ENCODE measurements around the gene ZFP36.

GRCh38 chr19:39405261-39405957 is 1.2 kb upstream of the ZFP36 start:
- TF ChIP-seq CTCF (conservative IDR thresholded peaks at IDR 0.05 in 1 of 2, IDR thresholded peaks at IDR 0.05 in 1 of 2; ENCODE audit: low read depth in 1 of 2, low read length in 2 of 2) (no peak), EZH2 (IDR thresholded peaks at IDR 0.05; ENCODE audit: low read length, missing control alignments) (no peak)

All from fibroblast of lung (primary cell).